Neural progenitor cell (in vitro differentiated cells): ENCODE data around the gene FUT2.

Experiments
- EZH2 ChIP-seq: fragments of 200-600 bp; sonication (generic); IDR thresholded peaks from 2 replicates; pipeline ENCODE4 v1.6.1; 2017; ENCODE audit warnings: antibody characterized with exemption, mild to moderate bottlenecking, moderate library complexity
- EZH2phosphoT487 ChIP-seq: fragments of 200-600 bp; sonication (generic); IDR thresholded peaks from 2 replicates; pipeline ENCODE4 v1.6.1; 2017; ENCODE audit warnings: antibody characterized with exemption
- TF ChIP-seq, protein P1 (sequence below): fragments of 200-600 bp; sonication (generic); IDR thresholded peaks from 2 replicates; pipeline ENCODE4 v1.5.1; 2017; ENCODE audit warnings: antibody characterized with exemption, mild to moderate bottlenecking

DNA sequence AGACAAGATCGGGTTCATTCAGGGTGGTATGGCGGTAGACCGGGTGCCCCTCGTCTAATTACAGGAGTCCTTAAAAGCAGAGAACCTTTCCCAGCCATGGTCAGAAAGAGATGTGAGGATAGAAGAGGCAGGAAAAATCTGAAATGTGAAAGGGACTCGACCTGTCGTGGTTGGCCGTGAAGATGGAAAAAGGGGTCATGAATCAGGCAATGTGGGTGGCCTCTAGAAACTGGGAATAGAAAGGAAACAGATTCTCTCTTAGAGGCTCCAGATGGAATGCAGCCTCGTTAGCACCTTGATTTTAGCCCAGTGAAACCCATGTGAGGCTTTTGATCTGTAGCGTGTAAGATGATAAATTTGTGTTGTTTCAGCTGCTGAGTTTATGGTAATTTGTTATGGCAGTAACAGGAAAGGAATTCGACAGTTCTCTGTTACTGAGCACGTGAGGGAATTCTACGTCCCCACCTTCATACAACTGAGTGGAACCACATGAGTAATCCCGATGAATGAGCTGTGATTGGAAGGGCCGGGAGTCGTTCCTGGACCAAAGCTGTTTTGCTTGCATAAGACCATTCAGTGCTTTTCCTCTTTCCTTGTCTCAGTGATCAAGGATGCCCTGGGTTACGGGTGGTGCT is 38.8 kb upstream of the FUT2 start:
- TF ChIP-seq, protein P1, sequence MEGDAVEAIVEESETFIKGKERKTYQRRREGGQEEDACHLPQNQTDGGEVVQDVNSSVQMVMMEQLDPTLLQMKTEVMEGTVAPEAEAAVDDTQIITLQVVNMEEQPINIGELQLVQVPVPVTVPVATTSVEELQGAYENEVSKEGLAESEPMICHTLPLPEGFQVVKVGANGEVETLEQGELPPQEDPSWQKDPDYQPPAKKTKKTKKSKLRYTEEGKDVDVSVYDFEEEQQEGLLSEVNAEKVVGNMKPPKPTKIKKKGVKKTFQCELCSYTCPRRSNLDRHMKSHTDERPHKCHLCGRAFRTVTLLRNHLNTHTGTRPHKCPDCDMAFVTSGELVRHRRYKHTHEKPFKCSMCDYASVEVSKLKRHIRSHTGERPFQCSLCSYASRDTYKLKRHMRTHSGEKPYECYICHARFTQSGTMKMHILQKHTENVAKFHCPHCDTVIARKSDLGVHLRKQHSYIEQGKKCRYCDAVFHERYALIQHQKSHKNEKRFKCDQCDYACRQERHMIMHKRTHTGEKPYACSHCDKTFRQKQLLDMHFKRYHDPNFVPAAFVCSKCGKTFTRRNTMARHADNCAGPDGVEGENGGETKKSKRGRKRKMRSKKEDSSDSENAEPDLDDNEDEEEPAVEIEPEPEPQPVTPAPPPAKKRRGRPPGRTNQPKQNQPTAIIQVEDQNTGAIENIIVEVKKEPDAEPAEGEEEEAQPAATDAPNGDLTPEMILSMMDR = no peak
- TF ChIP-seq EZH2 = no peak
- no peak for TF ChIP-seq EZH2phosphoT487
